ENCODE data around the gene SNAP25.

SNAP25 gene

DNA sequence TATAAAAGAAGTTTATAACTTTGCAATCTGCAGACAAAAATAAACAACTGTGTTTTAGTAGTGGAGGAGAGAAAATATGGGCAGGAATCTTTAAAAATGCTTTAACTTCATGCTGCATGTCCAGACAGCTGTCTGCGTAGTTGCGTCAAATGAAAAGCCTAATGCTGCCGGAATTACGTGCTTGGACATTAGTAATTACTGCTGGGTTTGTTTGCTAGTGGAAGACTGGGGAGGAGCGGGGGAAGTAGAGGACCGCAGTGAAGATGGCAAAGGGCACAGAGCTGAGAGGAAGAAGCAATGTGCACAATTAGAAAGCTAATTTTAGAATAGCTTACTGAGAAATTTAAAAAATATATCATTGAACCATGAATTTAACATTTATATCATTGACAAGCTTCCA lies 2.4 kb downstream of the SNAP25 start:
- peaks cover 88% of the 10 kb centered on the region for H3K27me3 Mint-ChIP-seq
- H3K9me3 Mint-ChIP-seq: peaks cover 21% of the 10 kb centered on the region

GRCh38 chr20:10225439-10226060 lies 6.9 kb downstream of the SNAP25 start:
- ATAC-seq (replicated peaks; ENCODE audit: extremely low read depth, poor library complexity, severe bottlenecking): no peak
- Mint-ChIP-seq H3K27ac (ENCODE audit: low read depth) (no peak overlapping the region), H3K4me3 (no peak overlapping the region), H3K36me3 (ENCODE audit: insufficient read depth) (no peaks in the 10 kb centered on the region), H3K4me1 (no peaks in the 10 kb centered on the region), H3K9me3 (peaks cover 6% of the 10 kb centered on the region), H3K27me3 (peaks cover 87% of the 10 kb centered on the region)
- DNase-seq (ENCODE audit: low spot score in 2 of 2): no peak

More for the DNA sequence above, 2.4 kb downstream of the SNAP25 start:
- Mint-ChIP-seq H3K4me3 (no peak overlapping the region), H3K36me3 (ENCODE audit: insufficient read depth) (no peaks in the 10 kb centered on the region), H3K27ac (ENCODE audit: low read depth) (no peak overlapping the region), H3K4me1 (peaks cover 14% of the 10 kb centered on the region)
- ATAC-seq (replicated peaks; ENCODE audit: extremely low read depth, poor library complexity, severe bottlenecking) (no peak), DNase-seq (ENCODE audit: low spot score in 2 of 2) (no peak)

- ATAC-seq (replicated peaks; ENCODE audit: extremely low read depth, poor library complexity, severe bottlenecking) (no peak), DNase-seq (ENCODE audit: low spot score in 2 of 2) (no peak)
- peaks cover 87% of the 10 kb centered on the region for H3K27me3 Mint-ChIP-seq
- no peaks in the 10 kb centered on the region for H3K36me3 Mint-ChIP-seq (ENCODE audit: insufficient read depth)
- H3K4me1 Mint-ChIP-seq: no peaks in the 10 kb centered on the region
- peaks cover 6% of the 10 kb centered on the region for H3K9me3 Mint-ChIP-seq
- no peak overlapping the region for H3K4me3 Mint-ChIP-seq
- no peak overlapping the region for H3K27ac Mint-ChIP-seq (ENCODE audit: low read depth)
Measured at GRCh38 chr20:10228330-10228729, 9.7 kb downstream of the SNAP25 start.

DNA sequence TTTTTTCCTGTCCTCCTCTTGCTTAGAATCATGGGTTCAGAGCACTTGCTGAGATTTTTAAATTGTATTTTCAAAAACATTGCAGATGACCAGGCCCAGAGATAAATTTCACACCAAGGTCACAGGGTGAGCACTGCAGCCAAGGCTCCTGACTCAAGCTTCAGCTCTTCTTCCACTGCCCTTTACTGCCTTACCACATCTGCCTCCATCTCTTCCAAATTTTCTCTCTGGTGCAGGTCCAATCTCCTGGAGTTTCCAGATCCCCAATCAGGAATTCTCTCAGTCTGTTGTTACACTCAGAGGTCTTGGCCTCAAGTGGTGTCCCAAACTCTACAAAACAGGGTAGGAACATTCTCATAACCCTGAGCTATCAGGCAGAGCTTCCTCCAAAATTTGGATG lies 12.7 kb downstream of the SNAP25 start:
- Mint-ChIP-seq H3K4me1 (no peaks in the 10 kb centered on the region), H3K4me3 (no peak overlapping the region), H3K27me3 (peaks cover 88% of the 10 kb centered on the region), H3K27ac (ENCODE audit: low read depth) (no peak overlapping the region), H3K9me3 (no peaks in the 10 kb centered on the region), H3K36me3 (ENCODE audit: insufficient read depth) (no peaks in the 10 kb centered on the region)
- ATAC-seq (replicated peaks; ENCODE audit: extremely low read depth, poor library complexity, severe bottlenecking): no peak
- no peak for DNase-seq (ENCODE audit: low spot score in 2 of 2)

- Mint-ChIP-seq H3K27ac (ENCODE audit: low read depth) (no peak overlapping the region), H3K4me3 (no peak overlapping the region), H3K4me1 (no peaks in the 10 kb centered on the region), H3K36me3 (ENCODE audit: insufficient read depth) (no peaks in the 10 kb centered on the region), H3K27me3 (peaks cover 38% of the 10 kb centered on the region), H3K9me3 (no peaks in the 10 kb centered on the region)
- no peak for DNase-seq (ENCODE audit: low spot score in 2 of 2)
- no peak for ATAC-seq (replicated peaks; ENCODE audit: extremely low read depth, poor library complexity, severe bottlenecking)
Measured at GRCh38 chr20:10236540-10237533, 18.2 kb downstream of the SNAP25 start.

- Mint-ChIP-seq H3K9me3 (no peaks in the 10 kb centered on the region), H3K27me3 (peaks cover 15% of the 10 kb centered on the region), H3K27ac (ENCODE audit: low read depth) (no peak overlapping the region), H3K4me1 (no peaks in the 10 kb centered on the region), H3K4me3 (no peak overlapping the region), H3K36me3 (ENCODE audit: insufficient read depth) (no peaks in the 10 kb centered on the region)
- ATAC-seq (replicated peaks; ENCODE audit: extremely low read depth, poor library complexity, severe bottlenecking) (no peak), DNase-seq (ENCODE audit: low spot score in 2 of 2) (no peak)
Measured at GRCh38 chr20:10239954-10240353, 21.3 kb downstream of the SNAP25 start.

DNA sequence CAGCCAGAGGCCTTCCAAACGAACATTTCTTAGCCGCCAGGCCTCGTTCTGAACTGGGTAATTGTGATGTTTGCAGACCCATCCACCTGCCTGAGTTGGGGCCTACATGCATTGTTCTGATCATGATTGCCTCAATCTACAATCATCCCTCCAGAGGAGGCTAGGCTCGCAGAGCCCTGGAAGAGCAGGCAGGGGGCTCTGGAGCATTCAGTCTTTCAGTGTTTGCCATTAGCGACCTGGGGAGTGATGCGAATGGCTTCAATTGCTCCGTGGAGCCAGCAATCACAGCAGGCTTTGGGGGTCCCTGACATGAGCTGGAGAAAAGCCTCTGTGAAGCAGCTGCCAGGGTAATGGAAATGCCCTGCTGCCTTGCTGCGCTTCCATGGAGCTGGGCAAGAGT lies 22.0 kb downstream of the SNAP25 start:
- ATAC-seq (replicated peaks; ENCODE audit: extremely low read depth, poor library complexity, severe bottlenecking): no peak
- no peaks in the 10 kb centered on the region for H3K4me1 Mint-ChIP-seq
- H3K4me3 Mint-ChIP-seq: no peak overlapping the region
- H3K36me3 Mint-ChIP-seq (ENCODE audit: insufficient read depth): no peaks in the 10 kb centered on the region
- no peak for DNase-seq (ENCODE audit: low spot score in 2 of 2)
- H3K27me3 Mint-ChIP-seq: peaks cover 9% of the 10 kb centered on the region
- H3K9me3 Mint-ChIP-seq: no peaks in the 10 kb centered on the region
- H3K27ac Mint-ChIP-seq (ENCODE audit: low read depth): no peak overlapping the region

GRCh38 chr20:10242166-10242565 lies 23.5 kb downstream of the SNAP25 start:
- H3K27me3 Mint-ChIP-seq: no peaks in the 10 kb centered on the region

GRCh38 chr20:10247440-10247839 lies 28.8 kb downstream of the SNAP25 start:
- no peaks in the 10 kb centered on the region for H3K27me3 Mint-ChIP-seq
- H3K4me3 Mint-ChIP-seq: no peak overlapping the region
- no peaks in the 10 kb centered on the region for H3K36me3 Mint-ChIP-seq (ENCODE audit: insufficient read depth)
- DNase-seq (ENCODE audit: low spot score in 2 of 2) (no peak), ATAC-seq (replicated peaks; ENCODE audit: extremely low read depth, poor library complexity, severe bottlenecking) (no peak)
- no peak overlapping the region for H3K27ac Mint-ChIP-seq (ENCODE audit: low read depth)
- no peaks in the 10 kb centered on the region for H3K4me1 Mint-ChIP-seq
- H3K9me3 Mint-ChIP-seq: no peaks in the 10 kb centered on the region

More at GRCh38 chr20:10242166-10242565, 23.5 kb downstream of the SNAP25 start:
- Mint-ChIP-seq H3K9me3 (no peaks in the 10 kb centered on the region), H3K27ac (ENCODE audit: low read depth) (no peak overlapping the region), H3K36me3 (ENCODE audit: insufficient read depth) (no peaks in the 10 kb centered on the region), H3K4me3 (no peak overlapping the region), H3K4me1 (no peaks in the 10 kb centered on the region)
- ATAC-seq (replicated peaks; ENCODE audit: extremely low read depth, poor library complexity, severe bottlenecking) (no peak), DNase-seq (ENCODE audit: low spot score in 2 of 2) (no peak)

GRCh38 chr20:10249048-10249770 lies 30.6 kb downstream of the SNAP25 start:
- no peak for ATAC-seq (replicated peaks; ENCODE audit: extremely low read depth, poor library complexity, severe bottlenecking)
- Mint-ChIP-seq H3K36me3 (ENCODE audit: insufficient read depth) (no peaks in the 10 kb centered on the region), H3K27me3 (peaks cover 4% of the 10 kb centered on the region), H3K4me1 (no peaks in the 10 kb centered on the region), H3K4me3 (no peak overlapping the region), H3K9me3 (no peaks in the 10 kb centered on the region), H3K27ac (ENCODE audit: low read depth) (no peak overlapping the region)
- DNase-seq (ENCODE audit: low spot score in 2 of 2): no peak

- Mint-ChIP-seq H3K27ac (ENCODE audit: low read depth) (no peak overlapping the region), H3K9me3 (no peaks in the 10 kb centered on the region)
- ATAC-seq (replicated peaks; ENCODE audit: extremely low read depth, poor library complexity, severe bottlenecking): no peak
Measured at GRCh38 chr20:10249822-10250221, 31.2 kb downstream of the SNAP25 start.

DNA sequence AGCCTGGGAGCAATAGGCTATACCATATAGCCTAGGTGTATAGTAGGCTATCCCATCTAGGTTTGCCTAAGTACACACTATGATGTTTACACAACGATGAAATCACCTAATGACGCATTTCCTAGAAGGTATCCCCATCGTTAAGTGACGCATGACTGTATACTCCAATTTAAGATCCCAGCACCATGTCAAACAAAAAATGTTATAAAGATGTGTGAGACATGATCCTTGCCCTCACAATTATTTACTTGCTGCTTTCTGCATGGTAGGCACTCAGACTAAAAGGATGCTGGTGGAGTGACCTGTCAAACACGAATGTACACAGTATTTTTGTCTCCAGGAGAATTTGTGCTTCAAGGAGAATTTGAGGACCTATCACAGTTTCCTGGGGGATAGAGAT lies 32.3 kb downstream of the SNAP25 start:
- ATAC-seq (replicated peaks; ENCODE audit: extremely low read depth, poor library complexity, severe bottlenecking) (no peak), DNase-seq (ENCODE audit: low spot score in 2 of 2) (no peak)
- Mint-ChIP-seq H3K27ac (ENCODE audit: low read depth) (no peak overlapping the region), H3K36me3 (ENCODE audit: insufficient read depth) (peaks cover 2% of the 10 kb centered on the region), H3K4me3 (no peak overlapping the region), H3K4me1 (no peaks in the 10 kb centered on the region), H3K27me3 (peaks cover 21% of the 10 kb centered on the region), H3K9me3 (no peaks in the 10 kb centered on the region)

More at GRCh38 chr20:10249822-10250221, 31.2 kb downstream of the SNAP25 start:
- no peak overlapping the region for H3K4me3 Mint-ChIP-seq
- peaks cover 1% of the 10 kb centered on the region for H3K36me3 Mint-ChIP-seq (ENCODE audit: insufficient read depth)
- peaks cover 10% of the 10 kb centered on the region for H3K27me3 Mint-ChIP-seq
- H3K4me1 Mint-ChIP-seq: no peaks in the 10 kb centered on the region
- DNase-seq (ENCODE audit: low spot score in 2 of 2): no peak
